NCI-H82 (cell line): ENCODE results near the gene IL1R1.

Source experiments
- DNase-seq: peaks from one replicate; lab custom pipeline; 2025; lab: John Stamatoyannopoulos, UW

The IL1R1 gene

DNA sequence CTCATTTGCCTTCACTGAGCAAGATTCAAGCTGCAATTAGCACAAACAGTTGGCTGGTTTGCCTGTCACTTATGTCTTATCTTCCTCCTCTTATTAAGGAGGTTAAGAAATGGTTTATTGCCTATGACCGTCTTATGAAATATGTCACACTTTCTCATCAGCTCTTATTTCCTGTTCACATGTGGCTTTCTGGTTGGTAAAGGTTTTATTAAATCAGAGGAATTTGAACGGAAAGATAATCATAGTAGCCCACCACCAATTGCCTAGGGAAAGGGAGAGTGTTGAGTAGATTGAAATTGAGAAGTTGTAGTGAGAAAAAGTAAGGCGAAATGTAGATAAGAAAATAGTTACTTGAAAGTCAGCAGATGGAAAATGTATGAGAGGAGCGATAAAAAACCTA lies 4.2 kb upstream of the IL1R1 start:
- DNase-seq, result no peak

DNA sequence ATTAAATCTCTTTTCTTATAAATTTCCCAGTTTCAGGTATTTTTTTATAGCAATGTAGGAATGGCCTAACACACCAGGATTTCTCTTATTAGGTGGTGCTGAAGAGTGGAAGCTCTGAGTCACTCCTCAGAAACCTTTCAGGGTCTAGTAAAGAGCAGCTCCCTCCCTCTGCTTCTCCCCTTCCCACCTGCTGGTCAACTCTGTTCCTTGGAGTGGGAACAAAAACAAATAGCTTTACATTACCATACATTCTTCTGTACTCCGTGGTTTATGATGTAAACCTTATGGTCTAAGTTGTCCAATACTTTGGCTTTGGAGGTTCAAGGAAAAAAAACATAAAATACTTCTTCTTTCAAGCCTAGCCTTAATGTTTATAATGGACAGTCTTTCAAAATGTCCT lies 2.7 kb upstream of the IL1R1 start:
- DNase-seq, result no peak

DNA sequence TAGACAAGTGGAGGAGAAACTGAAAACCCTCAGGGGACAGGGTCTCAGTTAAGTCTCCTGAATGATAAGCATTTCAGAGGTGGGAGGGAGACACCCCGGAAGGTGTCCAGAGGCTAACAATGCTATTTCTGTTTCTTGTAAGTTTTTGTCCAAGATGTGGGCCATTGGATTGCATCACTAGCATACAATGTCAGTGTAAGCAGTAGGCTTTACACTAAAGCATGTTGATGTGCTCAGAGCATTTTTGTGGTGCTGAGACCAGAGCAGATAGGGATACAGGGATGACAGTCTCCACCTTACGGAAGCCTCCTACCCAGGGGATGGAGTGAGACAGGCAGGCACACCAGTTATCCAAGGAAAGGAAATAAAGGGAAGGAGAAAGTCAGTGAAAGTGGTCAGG lies 2.2 kb upstream of the IL1R1 start:
- no peak for DNase-seq

DNA sequence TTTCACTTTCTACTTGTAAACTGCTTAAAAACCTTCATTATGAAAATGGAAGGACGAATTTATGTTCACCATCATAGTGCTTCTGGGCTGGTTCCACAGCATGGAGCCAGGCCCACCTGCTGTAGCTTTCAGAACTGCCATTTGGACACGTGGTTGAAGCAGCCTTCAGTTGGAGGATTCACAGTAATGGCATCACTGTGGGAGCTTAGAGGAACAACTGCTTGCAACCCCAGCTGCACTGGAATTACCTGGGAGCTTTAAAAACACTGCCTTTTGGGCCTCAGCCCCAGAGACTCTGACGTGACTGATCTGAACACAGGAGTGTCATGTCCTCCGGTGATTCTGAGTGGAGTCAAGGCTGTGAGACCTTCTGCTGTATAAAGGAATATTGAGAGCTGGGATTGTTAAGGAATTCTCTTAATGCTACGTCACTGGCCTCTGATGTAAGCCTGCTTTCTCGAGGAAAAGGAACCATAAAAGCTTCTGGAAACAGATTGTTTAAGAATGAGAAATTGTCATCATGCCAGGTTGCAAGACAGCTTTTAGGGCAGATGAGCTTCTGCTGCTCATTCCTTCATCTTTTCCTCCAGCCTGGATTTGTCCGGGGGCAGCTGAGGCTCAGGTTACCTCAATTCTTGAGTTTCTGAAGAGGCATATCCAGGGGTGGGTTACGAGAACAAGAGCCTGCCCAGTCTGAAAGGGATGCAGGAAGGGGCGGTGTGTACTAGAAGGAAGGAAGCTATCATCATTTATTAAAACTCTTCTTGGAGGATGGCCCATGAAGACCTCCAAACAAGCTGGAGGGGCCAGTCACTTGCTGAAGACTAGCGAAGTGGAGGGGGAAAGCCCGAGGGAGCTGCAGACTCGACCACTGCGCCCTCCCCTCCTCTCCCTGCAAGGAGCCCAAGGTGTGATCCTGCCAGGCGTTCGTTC lies 1.3 kb upstream of the IL1R1 start:
- DNase-seq, result no peak

DNA sequence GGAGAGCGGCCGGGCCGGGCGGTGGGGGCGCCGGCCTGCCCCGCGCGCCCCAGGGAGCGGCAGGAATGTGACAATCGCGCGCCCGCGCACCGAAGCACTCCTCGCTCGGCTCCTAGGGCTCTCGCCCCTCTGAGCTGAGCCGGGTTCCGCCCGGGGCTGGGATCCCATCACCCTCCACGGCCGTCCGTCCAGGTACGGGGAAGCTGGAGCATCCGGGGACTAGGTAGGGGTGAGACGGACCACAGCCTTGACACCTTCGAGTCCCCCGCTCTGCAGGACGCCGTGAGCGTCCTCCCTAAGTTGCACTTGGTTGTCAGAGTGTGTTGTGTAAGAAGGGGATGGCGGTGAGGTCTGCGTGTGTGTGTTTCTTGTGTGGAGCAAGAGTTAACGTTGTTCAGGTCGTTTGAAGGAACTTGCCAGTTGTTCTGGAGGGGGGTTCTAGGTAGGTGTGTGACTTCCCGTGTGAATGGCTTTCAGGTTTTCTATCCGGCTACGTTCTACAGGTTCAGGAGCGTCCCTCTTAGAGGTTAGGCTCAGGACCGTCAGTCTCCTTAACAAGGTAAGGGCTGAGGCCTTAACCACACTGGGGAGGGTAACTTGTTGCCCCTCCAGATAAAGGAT lies 393 bp downstream of the IL1R1 start:
- no peak for DNase-seq

DNA sequence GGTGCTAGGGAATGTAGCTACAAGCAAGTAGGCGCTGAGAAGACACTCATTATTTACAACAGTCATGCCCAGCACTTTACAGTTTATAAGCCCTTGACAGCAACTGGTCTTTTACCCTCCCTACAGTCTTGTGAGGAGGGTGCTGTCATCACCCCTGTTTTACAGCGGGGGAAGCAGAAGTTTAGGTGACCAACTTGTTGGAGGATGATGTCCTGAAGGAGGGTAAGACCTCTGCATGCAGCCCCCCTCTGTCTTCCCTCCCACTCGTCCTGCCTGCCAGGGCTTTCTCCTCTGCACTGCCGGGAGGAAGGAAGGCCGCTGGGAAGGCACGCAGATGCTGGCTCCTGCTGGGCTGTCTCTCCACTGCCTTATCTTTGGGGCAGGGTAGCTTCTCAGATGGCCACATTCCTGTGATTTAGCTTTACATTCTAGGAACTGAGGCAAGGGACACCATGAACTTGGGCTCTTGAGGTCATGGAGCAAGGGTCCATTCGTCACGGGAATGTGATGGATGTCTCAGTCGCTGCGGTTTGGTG lies 972 bp downstream of the IL1R1 start:
- no peak for DNase-seq

DNA sequence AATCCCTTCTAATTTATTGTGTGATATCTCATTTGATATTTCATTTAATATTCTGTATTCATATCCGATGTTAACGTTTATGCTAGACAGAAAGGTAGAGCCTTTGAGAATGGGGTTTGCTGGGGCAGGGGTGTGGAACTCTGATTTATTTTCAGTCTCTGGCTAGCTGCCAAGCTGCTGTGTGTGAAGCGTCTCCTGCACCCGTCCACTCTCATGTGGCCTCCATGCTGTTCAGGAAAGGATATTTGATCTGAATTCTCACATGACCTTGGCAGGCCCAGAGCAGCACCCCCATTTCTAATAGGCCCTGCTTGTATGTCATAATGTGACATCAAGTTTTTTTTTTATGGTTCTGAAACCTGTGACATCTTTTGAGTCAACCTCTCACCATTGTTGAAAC lies 1.6 kb downstream of the IL1R1 start:
- no peak for DNase-seq

DNA sequence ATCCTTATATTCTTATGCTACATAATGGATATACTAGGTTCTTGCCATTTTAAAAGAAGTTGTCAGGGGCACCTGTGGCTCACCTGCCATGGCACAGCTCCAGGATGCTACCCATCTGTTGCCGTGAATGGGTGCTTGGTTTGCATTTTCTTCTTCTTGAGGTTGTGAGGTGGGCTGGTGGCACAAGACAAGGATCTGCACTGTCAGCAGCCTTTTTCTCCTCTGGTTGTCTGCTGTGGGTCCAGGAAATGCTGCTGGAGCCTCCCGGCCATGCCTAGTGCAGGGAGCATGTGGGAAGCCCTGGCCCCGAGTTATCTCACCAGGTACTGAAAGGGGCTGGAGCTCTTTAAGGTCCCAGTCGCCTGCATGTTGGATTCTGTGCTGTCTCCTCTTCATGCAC lies 2.6 kb downstream of the IL1R1 start:
- no peak for DNase-seq

DNA sequence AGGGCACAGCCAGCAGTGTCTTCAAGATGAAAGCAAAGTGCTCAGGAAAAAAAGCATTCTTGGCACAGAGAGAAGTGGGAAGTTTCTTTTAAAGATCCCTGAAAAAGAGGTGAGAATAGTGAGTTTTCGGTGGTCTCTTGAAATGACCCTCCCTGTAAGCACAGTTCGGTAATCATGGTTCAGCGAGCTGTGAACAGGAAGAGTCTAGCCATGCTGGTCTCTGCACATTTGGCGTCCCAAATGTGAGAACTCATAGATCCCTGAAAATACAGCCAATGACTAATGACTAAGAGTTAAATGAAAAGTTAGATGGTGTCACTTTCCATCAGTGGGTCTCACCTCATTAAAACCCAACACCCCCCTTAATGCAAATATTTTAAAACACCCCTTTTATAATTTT lies 3.4 kb downstream of the IL1R1 start:
- no peak for DNase-seq

DNA sequence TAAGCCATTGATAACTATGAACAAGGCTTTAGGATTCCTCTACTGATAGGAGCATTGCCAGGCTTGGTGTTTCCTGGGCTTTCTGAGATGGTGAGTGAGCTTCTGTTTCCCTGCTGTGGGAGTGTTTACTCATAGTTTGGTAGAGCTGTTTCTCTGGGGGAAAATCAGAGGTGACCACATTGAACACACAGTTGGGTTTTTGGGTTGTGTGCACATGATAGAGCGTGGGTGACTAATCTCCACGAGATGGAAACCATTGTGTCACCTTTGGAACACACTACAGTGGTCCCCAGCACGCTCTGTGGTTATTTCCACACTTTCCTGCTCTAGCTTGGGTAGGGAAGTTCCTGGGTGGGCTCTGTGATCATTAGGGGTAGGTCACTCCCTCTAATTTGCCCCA lies 5.4 kb downstream of the IL1R1 start:
- no peak for DNase-seq

DNA sequence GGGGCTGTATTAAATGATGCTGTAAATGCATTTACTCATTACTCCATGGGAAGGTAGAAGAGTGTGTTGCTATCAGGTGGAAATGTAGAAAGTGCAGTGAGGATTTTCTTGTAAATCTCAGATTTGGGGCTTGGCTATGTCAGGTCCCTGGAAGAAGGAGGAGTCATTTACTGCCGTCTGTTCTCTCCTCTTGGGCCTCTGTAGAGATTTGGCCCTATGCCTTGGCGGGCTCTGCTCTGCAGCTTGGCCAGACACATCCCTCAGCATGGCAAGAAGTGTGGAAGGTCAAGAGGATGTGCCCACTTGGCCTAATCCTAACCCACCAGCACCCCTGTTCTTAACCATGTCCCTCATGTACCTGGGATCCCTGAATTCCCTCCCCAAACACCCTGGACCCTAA lies 6.7 kb downstream of the IL1R1 start:
- no peak for DNase-seq

DNA sequence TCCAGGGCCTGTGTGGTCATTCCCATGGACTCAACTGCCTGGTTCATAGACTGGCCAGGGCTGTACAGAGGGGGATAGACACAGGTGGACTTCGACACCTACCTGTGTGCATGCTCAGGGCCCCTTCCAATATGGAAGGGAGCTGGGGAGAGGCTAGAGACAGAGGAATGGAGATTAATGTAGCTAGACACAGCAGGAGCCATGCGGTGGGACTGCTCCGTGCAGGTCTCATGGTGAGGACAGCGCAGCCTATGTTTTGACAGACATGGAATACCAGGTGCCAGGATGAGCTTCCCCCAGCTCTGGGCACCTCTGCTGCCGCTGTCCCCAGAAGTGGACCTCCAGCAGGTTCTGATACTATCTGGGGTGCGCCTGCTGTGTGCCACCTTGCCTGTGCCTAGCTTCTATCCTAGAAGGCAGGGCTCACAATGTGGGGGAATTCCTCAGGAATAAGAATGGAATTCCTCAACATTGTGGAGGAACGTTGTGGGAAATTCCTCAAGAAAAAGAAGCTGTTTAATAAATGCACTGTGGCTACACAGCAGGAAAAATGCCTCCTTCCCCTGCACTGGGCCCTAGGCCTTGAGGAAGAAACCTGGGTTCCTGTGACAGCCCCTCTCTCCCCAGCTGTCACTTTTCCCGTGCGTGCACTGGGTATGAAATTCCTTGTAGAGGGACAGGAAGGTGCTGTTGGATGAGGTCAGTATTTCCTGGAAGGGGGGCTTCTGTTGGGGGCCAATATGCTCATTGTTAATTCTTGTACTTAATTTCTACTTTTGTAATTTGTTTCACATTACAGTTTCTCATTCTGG lies 7.3 kb downstream of the IL1R1 start:
- DNase-seq, result no peak

DNA sequence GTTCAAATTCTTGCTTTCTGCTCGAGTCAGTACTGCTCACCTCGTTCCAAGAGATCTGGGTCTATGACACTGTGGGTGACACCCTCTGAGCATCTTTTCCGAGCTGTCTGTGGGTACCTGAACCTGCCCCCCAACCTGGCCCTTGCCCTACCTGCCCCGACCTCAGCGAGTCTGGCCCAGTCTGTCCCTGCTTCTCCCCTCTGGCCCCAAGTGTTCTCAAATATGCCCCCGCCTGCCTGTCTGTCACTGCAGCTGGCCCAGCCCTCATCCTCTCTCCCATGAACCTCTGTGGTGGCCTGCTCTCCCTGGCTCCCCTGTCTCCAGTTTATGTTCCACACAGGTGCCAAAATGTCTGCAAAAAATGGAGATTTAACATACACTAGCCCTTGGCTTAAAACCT lies 11.8 kb downstream of the IL1R1 start:
- DNase-seq, result no peak

DNA sequence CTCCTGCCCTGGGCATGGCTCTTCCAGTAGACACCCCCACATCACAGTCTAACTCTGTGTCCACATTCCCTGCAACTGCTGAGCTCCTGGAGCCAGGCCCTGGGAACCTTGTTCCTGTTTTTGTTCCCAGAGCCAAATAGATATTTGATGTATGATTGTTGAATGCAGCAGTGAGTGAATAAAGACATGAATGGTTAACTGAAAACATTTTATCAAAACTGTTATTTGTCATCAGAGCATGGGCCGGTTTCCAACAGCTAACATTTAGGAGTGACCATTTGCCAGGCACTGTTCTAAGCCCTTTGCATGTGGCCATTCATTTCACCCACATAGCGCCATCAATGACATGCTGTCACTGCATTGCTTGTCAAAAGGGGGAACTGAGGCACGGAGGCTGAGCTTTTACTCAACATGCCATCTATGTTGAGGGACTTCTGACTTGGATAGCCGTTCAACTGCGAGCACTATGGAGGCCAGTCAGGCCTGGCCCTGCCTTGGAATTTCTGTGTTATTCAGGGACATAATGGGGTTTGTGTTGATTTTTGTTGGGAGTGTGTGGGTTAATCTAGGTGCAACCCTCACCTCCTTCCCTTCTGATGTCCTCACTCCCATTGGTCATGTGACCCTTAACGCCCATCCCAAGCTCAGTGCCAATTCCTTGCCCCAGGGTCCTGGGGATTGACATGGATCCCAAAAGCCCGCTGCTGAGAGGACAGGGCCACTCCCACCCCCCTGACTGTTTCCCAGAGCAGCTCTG lies 12.6 kb downstream of the IL1R1 start:
- DNase-seq, result no peak

DNA sequence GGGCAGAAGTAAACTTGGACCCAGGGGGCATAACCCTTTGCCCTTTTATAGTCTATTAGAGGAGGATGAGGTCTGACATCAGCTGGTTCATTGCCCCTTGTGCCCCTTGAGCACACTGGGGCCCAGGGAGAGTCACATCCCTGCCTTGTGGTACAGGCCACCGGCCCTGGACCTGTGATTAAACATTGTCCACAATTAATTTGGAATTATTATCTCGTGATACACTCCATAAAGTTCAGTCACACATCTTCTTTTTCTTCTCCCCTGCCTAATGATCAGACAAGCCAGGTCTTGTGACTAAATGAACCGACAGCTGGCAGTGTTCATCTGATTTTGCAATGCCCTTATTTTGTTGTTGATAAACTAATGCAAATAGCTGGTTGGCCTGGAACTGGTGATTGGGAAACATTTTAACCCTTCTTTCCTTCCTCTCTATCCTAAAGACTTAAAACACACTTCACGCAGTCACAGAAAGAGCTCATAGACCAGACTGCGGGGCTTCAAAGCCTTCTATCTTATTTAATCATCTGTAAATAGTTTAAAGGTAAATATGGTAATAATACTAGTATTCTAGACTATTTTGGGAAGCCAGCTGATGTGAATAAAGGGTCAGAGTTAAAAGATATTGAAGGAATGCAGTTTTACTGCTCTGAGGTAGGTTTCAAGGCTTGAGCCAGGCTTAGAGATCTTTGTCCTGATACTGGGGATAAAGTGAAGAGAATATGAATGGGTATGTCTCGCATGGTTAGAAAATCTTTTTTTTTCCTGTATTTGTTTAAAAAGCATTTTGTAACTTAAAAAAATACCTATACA lies 13.4 kb downstream of the IL1R1 start:
- DNase-seq, result no peak

DNA sequence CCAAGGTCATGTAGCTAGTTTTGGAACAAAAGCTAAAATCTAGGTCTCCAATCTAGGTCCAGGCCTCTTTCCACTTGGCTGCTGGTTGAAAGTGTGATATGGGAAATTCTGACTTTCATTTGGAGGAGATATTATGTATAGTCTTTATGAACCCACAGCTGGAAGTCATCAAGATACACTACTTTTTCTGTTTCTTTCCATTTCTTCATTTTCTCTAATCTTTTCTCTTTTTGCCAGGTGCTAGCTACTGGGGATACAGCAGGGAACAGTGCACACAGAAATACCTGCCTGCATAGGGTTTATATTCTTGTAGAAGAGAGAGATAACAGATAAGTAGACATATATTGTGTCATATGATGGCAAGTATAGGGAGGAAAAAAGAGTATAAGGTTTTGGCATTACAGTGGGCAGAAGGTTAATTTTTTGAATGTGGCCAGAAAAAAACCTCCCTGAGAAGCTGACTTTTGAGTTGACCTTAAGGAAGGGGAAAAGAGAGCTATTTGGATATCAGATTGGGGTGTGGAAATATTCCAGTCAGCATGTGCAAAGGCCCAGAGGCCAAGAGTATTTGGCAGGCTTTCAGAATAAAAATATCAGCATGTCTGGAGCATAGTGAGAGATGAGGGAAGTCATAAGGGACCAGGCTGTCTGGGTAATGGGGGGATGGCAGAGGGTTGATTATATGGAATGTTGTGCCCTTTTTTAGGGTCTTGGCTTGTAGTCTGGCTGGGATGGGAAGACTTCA lies 15.6 kb downstream of the IL1R1 start:
- no peak for DNase-seq

DNA sequence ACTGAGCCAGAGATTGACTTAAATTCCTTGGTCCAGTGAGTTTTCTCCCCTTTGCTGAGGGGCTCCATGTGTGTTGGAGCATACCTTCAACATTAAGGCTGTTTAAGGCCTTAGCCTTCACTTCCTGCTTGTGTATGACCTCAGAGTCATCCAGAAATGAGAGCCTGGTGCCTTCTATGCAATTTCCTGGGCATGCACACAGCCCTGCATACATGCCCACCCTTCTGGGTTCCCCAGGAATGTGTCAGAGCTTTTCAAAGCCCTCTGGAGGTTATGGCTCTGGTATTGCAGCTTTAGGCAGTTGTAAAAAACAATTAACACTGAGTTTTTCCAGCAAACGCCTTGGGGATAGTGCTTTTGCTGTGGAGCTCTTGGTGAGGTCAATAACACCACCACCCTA lies 16.7 kb downstream of the IL1R1 start:
- DNase-seq, result no peak

DNA sequence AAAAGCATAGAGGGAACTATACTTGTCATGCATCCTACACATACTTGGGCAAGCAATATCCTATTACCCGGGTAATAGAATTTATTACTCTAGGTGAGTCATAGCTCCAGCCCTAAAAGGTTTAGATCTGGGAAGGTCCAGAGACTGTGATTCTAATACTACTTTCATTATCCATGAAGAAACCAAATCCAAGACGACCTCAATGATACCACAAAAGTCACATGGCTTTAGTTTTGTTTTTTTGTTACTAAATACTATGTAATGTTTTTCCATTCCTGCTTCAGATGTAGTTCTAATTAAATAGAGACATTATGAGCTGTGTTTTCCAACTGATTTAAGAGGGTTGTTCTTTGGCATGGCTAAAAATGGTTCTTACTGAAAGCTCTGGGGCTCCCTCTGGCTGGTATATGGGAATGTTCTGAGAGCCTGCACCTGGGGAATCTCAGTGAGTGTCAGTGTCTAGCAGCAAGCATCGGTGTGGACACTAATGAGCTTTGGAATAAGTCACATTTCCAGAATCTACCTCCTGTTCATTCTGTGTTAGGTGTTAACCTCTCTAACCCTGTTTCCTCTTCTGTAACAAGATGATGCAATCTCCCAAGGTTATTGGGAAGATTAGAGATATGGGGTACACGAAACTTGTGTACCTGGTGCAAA lies 23.8 kb downstream of the IL1R1 start:
- DNase-seq, result no peak

DNA sequence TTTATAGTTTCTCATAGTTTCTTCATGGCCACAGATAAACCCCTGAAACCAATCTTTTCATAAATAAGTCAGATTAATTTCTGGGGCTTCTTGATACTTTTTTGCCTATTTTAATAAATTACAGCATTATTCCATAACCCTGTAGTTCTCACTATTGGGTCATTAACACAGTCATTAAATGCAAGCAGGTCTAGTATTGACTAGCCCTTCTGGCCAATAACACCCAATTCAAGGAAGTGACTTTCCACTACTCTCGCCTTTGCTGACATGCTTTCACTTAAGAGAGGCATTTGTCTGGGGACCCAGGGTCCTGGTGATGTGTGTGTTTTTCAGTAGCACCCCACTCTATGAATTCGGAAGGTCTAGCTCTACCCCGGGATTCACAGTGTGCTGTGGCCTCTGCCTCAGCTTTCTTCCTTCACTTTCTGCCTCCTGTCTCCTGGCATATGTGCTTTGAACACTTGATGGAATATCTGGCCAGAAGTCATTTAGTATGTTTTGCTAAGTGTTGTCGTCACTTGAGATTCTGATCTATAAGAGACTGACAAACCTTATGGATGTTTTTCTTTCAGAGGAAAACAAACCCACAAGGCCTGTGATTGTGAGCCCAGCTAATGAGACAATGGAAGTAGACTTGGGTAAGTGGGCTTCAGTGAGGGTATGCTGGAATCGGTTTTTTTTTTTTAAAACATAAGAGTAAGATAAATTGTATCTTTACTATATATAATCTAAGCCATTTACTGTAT lies 25.7 kb downstream of the IL1R1 start:
- DNase-seq, result no peak
